Measurements from ENCODE around the gene SNRNP25.

The SNRNP25 gene

GRCh38 chr16:104928-105327 is 51.3 kb downstream of the SNRNP25 start:
- Histone ChIP-seq H3K9ac (no peak overlapping the region), H3K36me3 (ENCODE audit: insufficient read depth) (no peaks in the 10 kb centered on the region)

GRCh38 chr16:105521-105920 is 51.9 kb downstream of the SNRNP25 start:
- no peak overlapping the region for H3K4me2 ChIP-seq
- no peaks in the 10 kb centered on the region for H4K20me1 ChIP-seq (ENCODE audit: insufficient read depth)
- TF ChIP-seq CTCF (conservative IDR thresholded peaks at IDR 0.05; ENCODE audit: low read depth, low read length) = no peak
- no peak overlapping the region for H3K27ac ChIP-seq
- peaks cover 19% of the 10 kb centered on the region for H3K4me1 ChIP-seq (ENCODE audit: low read depth, poor library complexity, severe bottlenecking)
- H2AFZ ChIP-seq (ENCODE audit: low read depth) = no peak overlapping the region
- no peaks in the 10 kb centered on the region for H3K79me2 ChIP-seq (ENCODE audit: insufficient read depth, low read depth)
- no peak overlapping the region for H3K9ac ChIP-seq
- H3K4me3 ChIP-seq (IDR thresholded peaks at IDR 0.05; ENCODE audit: insufficient read depth, low read depth, low read length) = no peak overlapping the region
- no peaks in the 10 kb centered on the region for H3K27me3 ChIP-seq (ENCODE audit: insufficient read depth, low read depth)
- no peaks in the 10 kb centered on the region for H3K36me3 ChIP-seq (ENCODE audit: insufficient read depth)

More at GRCh38 chr16:104928-105327, 51.3 kb downstream of the SNRNP25 start:
- Histone ChIP-seq H3K27ac (no peak overlapping the region; the same call in 1 of the 2 replicates), H3K27me3 (ENCODE audit: insufficient read depth, low read depth) (no peaks in the 10 kb centered on the region), H2AFZ (ENCODE audit: low read depth) (no peak overlapping the region), H3K4me2 (no peak overlapping the region), H4K20me1 (ENCODE audit: insufficient read depth) (no peaks in the 10 kb centered on the region), H3K79me2 (ENCODE audit: insufficient read depth, low read depth) (no peaks in the 10 kb centered on the region), H3K4me1 (ENCODE audit: low read depth, poor library complexity, severe bottlenecking) (peaks cover 19% of the 10 kb centered on the region), H3K4me3 (IDR thresholded peaks at IDR 0.05; ENCODE audit: insufficient read depth, low read depth, low read length) (no peak overlapping the region)
- TF ChIP-seq CTCF (conservative IDR thresholded peaks at IDR 0.05; ENCODE audit: low read depth, low read length) = no peak

DNA sequence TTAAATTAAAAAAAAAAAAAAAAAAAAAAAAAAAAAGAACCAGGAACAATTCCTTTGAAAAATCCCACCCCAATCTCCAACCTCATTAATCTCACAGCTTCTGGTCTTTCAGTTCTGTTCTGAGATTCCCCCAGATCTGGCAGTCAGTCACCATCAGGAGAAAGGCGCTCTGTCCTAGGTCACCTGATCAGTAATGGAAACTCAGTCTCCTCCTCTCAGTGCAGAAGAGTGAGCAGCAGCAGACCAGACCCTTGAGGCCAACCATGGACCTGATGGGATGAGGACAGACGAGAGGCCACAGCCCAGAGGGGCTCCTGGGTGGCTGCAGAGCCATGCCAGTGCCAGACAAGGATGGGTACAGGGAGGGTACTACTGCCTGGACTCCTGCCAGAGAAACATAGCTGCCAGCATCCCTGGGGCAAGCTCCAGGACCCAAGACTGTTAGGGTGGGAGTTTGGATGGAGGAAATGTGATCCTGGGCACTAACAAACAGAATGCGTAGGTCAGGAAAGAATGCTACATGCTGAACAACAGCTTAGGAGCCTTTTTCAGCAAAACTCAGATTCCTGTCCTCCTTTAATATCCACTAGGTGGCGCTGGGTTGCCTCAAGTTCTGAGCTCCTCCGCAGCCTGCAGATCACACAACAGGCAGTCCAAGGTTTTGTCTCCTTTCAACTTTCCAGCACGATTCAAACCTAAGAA is 53.1 kb downstream of the SNRNP25 start:
- TF ChIP-seq CTCF (conservative IDR thresholded peaks at IDR 0.05; ENCODE audit: low read depth, low read length) = peak; percentile 87
- Histone ChIP-seq H3K27ac (no peak overlapping the region), H3K4me2 (no peak overlapping the region)

More for the DNA sequence above, 53.1 kb downstream of the SNRNP25 start:
- Histone ChIP-seq H3K4me3 (IDR thresholded peaks at IDR 0.05; ENCODE audit: insufficient read depth, low read depth, low read length) (no peak overlapping the region), H3K79me2 (ENCODE audit: insufficient read depth, low read depth) (no peaks in the 10 kb centered on the region), H3K4me1 (ENCODE audit: low read depth, poor library complexity, severe bottlenecking) (peaks cover 19% of the 10 kb centered on the region), H4K20me1 (ENCODE audit: insufficient read depth) (no peaks in the 10 kb centered on the region), H3K9ac (no peak overlapping the region), H3K27me3 (ENCODE audit: insufficient read depth, low read depth) (no peaks in the 10 kb centered on the region), H3K36me3 (ENCODE audit: insufficient read depth) (no peaks in the 10 kb centered on the region), H2AFZ (ENCODE audit: low read depth) (no peak overlapping the region)
